HL-60 (cell line): ENCODE measurements around the gene MPZL3.

Source experiments
- GABPA ChIP-seq: IDR thresholded peaks from 2 replicates; pipeline ENCODE4 v1.6.1; 2012; ENCODE audit warnings: low read depth
- POLR2AphosphoS5 ChIP-seq: IDR thresholded peaks from 2 replicates; pipeline ENCODE4 v1.6.1; 2012; ENCODE audit warnings: low read depth
- REST ChIP-seq: IDR thresholded peaks from 2 replicates; pipeline ENCODE4 v1.6.1; 2012; ENCODE audit warnings: low read depth; ENCODE audit not compliant: insufficient replicate concordance
- SPI1 ChIP-seq: IDR thresholded peaks from 2 replicates; pipeline ENCODE4 v1.6.1; 2012; ENCODE audit warnings: low read depth, mild to moderate bottlenecking, borderline replicate concordance
- TF ChIP-seq, protein P1 (sequence below): IDR thresholded peaks from one replicate; pipeline ENCODE4 v1.5.1; 2011; ENCODE audit warnings: low read length, control low read depth, inconsistent platforms; ENCODE audit not compliant: insufficient read depth

GRCh38 chr11:118258410-118258809 is 6.2 kb upstream of the MPZL3 start:
- TF ChIP-seq, protein P1, sequence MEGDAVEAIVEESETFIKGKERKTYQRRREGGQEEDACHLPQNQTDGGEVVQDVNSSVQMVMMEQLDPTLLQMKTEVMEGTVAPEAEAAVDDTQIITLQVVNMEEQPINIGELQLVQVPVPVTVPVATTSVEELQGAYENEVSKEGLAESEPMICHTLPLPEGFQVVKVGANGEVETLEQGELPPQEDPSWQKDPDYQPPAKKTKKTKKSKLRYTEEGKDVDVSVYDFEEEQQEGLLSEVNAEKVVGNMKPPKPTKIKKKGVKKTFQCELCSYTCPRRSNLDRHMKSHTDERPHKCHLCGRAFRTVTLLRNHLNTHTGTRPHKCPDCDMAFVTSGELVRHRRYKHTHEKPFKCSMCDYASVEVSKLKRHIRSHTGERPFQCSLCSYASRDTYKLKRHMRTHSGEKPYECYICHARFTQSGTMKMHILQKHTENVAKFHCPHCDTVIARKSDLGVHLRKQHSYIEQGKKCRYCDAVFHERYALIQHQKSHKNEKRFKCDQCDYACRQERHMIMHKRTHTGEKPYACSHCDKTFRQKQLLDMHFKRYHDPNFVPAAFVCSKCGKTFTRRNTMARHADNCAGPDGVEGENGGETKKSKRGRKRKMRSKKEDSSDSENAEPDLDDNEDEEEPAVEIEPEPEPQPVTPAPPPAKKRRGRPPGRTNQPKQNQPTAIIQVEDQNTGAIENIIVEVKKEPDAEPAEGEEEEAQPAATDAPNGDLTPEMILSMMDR: no peak
- no peak for TF ChIP-seq REST
- no peak for TF ChIP-seq POLR2AphosphoS5
- TF ChIP-seq GABPA: no peak
- TF ChIP-seq SPI1: no peak
